Measurements from ENCODE around the gene TMEM269. TPM values are rescaled to one million over a fixed set of nuclear protein-coding genes. Genes with fewer than 3 reads are reported as not detected.

TMEM269 gene
- total and polyA plus RNA-seq, 7 donors = 0.04 TPM; not detected in 6

DNA sequence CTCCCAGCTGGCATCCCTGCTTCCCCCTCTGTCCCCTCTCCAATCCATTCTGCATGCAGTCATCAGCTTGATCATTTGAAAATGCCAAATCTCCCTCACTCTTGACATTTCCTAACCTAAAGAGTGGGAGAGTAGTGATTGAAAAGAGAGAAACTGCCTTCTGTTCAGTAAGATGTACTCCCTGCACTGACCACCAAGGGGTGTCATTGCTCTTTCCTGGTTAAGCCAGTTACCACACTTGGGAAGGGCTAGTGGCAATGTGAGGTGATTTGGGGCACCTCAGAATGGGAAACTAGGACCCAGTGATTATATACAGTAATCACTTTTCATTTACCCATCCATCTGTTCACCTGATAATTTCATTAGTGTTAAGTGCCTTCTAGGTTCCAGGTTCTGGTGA, 6.9 kb upstream of the TMEM269 start:
- no peaks in the 10 kb centered on the region for H3K4me1 ChIP-seq
- peaks cover 17 to 67% (median 25%) of the 10 kb centered on the region in 4 donors for H3K36me3 ChIP-seq
- no peaks in the 10 kb centered on the region for H3K9me3 ChIP-seq
- no peaks in the 10 kb centered on the region for H3K27me3 ChIP-seq
- DNase-seq = no peak
- H3K4me3 ChIP-seq = no peak overlapping the region
- TF ChIP-seq POLR2AphosphoS5 (IDR thresholded peaks at IDR 0.05) (no peak), POLR2A (IDR thresholded peaks at IDR 0.05) (no peak), EP300 (IDR thresholded peaks at IDR 0.05) (no peak)
- TF ChIP-seq, protein P1, sequence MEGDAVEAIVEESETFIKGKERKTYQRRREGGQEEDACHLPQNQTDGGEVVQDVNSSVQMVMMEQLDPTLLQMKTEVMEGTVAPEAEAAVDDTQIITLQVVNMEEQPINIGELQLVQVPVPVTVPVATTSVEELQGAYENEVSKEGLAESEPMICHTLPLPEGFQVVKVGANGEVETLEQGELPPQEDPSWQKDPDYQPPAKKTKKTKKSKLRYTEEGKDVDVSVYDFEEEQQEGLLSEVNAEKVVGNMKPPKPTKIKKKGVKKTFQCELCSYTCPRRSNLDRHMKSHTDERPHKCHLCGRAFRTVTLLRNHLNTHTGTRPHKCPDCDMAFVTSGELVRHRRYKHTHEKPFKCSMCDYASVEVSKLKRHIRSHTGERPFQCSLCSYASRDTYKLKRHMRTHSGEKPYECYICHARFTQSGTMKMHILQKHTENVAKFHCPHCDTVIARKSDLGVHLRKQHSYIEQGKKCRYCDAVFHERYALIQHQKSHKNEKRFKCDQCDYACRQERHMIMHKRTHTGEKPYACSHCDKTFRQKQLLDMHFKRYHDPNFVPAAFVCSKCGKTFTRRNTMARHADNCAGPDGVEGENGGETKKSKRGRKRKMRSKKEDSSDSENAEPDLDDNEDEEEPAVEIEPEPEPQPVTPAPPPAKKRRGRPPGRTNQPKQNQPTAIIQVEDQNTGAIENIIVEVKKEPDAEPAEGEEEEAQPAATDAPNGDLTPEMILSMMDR (IDR thresholded peaks at IDR 0.05) = peak; percentile 14 to 61 (median 46)
- intact Hi-C loops (cut with DNase I) = no loop called here
- no peak overlapping the region for H3K27ac ChIP-seq

DNA sequence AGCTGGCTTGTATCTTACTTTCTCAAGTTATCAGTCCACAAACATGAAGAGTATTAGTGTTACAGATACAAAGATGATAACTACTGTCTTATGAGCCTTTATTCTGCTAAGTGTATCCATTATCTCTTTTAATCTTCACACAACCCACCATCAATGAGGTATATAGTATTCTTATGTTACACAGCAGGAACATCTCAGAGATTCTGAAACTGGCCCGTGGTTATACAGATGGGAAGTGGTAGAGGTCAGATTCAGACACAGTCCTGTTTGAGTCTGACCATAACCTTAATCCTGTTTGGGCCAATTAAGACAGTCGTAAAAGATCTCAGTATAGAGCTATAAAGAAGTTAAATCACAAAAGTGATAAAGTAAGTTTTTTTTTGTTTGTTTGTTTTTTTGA, 5.1 kb upstream of the TMEM269 start:
- H3K4me1 ChIP-seq = peaks cover 0 to under 1% (median under 1%) of the 10 kb centered on the region in 4 donors
- no peak for TF ChIP-seq POLR2A (IDR thresholded peaks at IDR 0.05)
- TF ChIP-seq, protein P1 (IDR thresholded peaks at IDR 0.05) = no peak
- no peak for TF ChIP-seq POLR2AphosphoS5 (IDR thresholded peaks at IDR 0.05)
- TF ChIP-seq EP300 (IDR thresholded peaks at IDR 0.05) = no peak
- WGBS, 2 donors = 26 to 62% methylated on average over 2 of the region's 2 CpGs
- peaks cover 16 to 53% (median 22%) of the 10 kb centered on the region in 4 donors for H3K36me3 ChIP-seq
- H3K4me3 ChIP-seq = no peak overlapping the region
- H3K9me3 ChIP-seq = no peaks in the 10 kb centered on the region
- no peaks in the 10 kb centered on the region for H3K27me3 ChIP-seq
- DNase-seq = no peak
- intact Hi-C loops (cut with DNase I) = no loop called here
- H3K27ac ChIP-seq = no peak overlapping the region

DNA sequence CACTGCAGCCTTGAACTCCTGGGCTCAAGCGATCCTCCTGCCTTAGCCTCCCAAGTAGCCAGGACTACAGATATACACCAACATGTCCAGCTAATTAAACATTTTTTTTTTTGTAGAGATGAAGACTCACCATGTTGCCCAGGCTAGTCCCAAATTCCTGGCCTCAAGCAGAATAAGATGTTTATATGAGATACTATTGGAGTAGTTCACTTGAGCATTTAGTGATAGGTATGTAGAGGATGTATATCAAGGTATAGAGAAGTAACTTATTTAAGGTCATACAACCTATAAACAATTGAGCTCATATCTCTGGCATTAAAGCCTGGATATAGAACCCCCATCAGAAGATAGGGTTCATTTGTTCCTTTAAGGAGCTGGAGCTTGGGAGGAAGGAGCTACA, 4.6 kb upstream of the TMEM269 start:
- intact Hi-C loops (cut with DNase I) = no loop called here
- no peak overlapping the region for H3K4me3 ChIP-seq
- TF ChIP-seq POLR2A (IDR thresholded peaks at IDR 0.05) (no peak), POLR2AphosphoS5 (IDR thresholded peaks at IDR 0.05) (no peak), EP300 (IDR thresholded peaks at IDR 0.05) (no peak)
- TF ChIP-seq, protein P1 (IDR thresholded peaks at IDR 0.05) = no peak
- H3K27ac ChIP-seq = no peak overlapping the region
- DNase-seq = no peak
- peaks cover 12 to 48% (median 18%) of the 10 kb centered on the region in 4 donors for H3K36me3 ChIP-seq
- 99 to 100% methylated on average over 1 of the region's 1 CpG for WGBS, 2 donors
- no peaks in the 10 kb centered on the region for H3K9me3 ChIP-seq
- H3K27me3 ChIP-seq = no peaks in the 10 kb centered on the region
- H3K4me1 ChIP-seq = peaks cover 0 to 5% (median 5%) of the 10 kb centered on the region in 4 donors

DNA sequence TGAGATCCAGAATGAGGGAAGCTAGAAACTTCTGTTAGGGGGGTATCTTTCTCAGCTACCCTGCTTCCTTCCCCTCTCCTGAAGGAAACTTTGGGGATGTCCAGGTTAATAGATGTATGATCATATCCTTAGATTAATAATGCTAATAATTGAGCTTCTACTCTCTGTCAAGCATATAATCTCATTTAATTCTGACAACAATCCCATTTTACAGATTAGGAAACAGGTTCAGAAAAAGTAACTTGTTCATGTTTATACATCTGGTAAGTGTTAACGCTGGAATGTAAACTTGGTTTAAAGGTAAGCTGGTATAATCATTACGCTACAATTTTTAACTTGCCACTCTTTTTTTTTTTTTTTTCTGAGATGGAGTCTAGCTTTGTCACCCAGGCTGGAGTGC, 1.7 kb upstream of the TMEM269 start:
- no peak overlapping the region for H3K27ac ChIP-seq
- intact Hi-C loops (cut with DNase I) = no loop called here
- H3K4me1 ChIP-seq = peaks cover 0 to 11% (median 11%) of the 10 kb centered on the region in 4 donors
- H3K4me3 ChIP-seq = no peak overlapping the region
- no peak for DNase-seq
- TF ChIP-seq, protein P1 (IDR thresholded peaks at IDR 0.05) = no peak
- no peak for TF ChIP-seq EP300 (IDR thresholded peaks at IDR 0.05)
- no peak for TF ChIP-seq POLR2AphosphoS5 (IDR thresholded peaks at IDR 0.05)
- no peak for TF ChIP-seq POLR2A (IDR thresholded peaks at IDR 0.05)
- H3K9me3 ChIP-seq = no peaks in the 10 kb centered on the region
- 96 to 98% methylated on average over 2 of the region's 2 CpGs for WGBS, 2 donors
- H3K36me3 ChIP-seq = peaks cover 0 to 21% (median 4%) of the 10 kb centered on the region in 4 donors
- H3K27me3 ChIP-seq = no peaks in the 10 kb centered on the region

DNA sequence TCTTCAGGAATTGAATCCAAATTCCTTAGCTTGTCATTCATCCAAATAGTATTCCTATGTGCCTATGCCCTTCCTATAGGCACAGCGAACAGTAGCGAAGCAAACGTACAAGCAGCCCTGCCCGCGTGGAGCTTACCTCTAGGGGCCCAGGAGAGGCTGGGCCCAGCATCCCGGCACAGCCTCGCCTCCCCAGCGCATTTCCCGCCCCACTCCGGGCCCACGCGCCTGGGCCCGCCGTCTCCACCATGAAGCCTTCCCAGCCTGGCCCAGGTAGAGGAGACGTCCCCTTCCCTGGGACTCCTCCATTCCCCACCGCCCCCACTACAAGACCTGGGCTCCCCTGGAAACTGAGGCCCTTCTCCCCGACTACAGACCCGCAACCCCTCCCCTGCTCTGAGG, 245 bp upstream of the TMEM269 start:
- WGBS, 2 donors = 89 to 92% methylated on average over 18 of the region's 18 CpGs
- intact Hi-C loops (cut with DNase I) = no loop called here
- no peak for DNase-seq

More for the DNA sequence above, 245 bp upstream of the TMEM269 start:
- H3K27me3 ChIP-seq = no peaks in the 10 kb centered on the region
- H3K4me1 ChIP-seq = peaks cover 0 to 11% (median 11%) of the 10 kb centered on the region in 4 donors
- H3K9me3 ChIP-seq = no peaks in the 10 kb centered on the region
- H3K27ac ChIP-seq = no peak overlapping the region
- peak overlapping the region in 3 of 4 donors; percentile 40 to 53 (median 50) for H3K4me3 ChIP-seq
- H3K36me3 ChIP-seq = peaks cover 0 to 21% (median 4%) of the 10 kb centered on the region in 4 donors
- no peak for TF ChIP-seq POLR2AphosphoS5 (IDR thresholded peaks at IDR 0.05)
- TF ChIP-seq, protein P1 (IDR thresholded peaks at IDR 0.05) = no peak
- no peak for TF ChIP-seq EP300 (IDR thresholded peaks at IDR 0.05)
- TF ChIP-seq POLR2A (IDR thresholded peaks at IDR 0.05) = no peak
